ENCODE measurements around the gene PANK2.

PANK2 gene

GRCh38 chr20:3925899-3926638 is 36.9 kb downstream of the PANK2 start:
- Histone ChIP-seq H2AFZ (ENCODE audit: low read depth, low read length) (no peak overlapping the region), H3K9ac (ENCODE audit: low read length) (no peak overlapping the region), H3K27ac (ENCODE audit: low read length) (no peak overlapping the region), H3K4me1 (ENCODE audit: low read length) (no peaks in the 10 kb centered on the region; the same call in 1 of the 2 replicates), H3K4me3 (ENCODE audit: low read length) (no peak overlapping the region), H3K9me3 (ENCODE audit: insufficient read depth, low read length) (no peaks in the 10 kb centered on the region), H3K27me3 (ENCODE audit: low read depth, low read length) (no peaks in the 10 kb centered on the region), H4K20me1 (ENCODE audit: insufficient read depth, low read length) (peaks cover 46% of the 10 kb centered on the region), H3K79me2 (ENCODE audit: low read length) (peaks cover 17% of the 10 kb centered on the region), H3K4me2 (ENCODE audit: low read length) (no peak overlapping the region), H3K36me3 (replicated peaks; ENCODE audit: low read depth, low read length) (peaks cover 30% of the 10 kb centered on the region)
- TF ChIP-seq CTCF (IDR thresholded peaks at IDR 0.05; ENCODE audit: low read depth, low read length): no peak
- TF ChIP-seq EZH2phosphoT487 (IDR thresholded peaks at IDR 0.05; ENCODE audit: low read depth): no peak

GRCh38 chr20:3927486-3928291 is 38.5 kb downstream of the PANK2 start:
- H3K9ac ChIP-seq (ENCODE audit: low read length): no peak overlapping the region
- H2AFZ ChIP-seq (ENCODE audit: low read depth, low read length): no peak overlapping the region
- H3K4me1 ChIP-seq (ENCODE audit: low read length): peaks cover 5% of the 10 kb centered on the region
- H3K27me3 ChIP-seq (ENCODE audit: low read depth, low read length): no peaks in the 10 kb centered on the region
- H3K36me3 ChIP-seq (replicated peaks; ENCODE audit: low read depth, low read length): peaks cover 23% of the 10 kb centered on the region
- no peak overlapping the region for H3K4me3 ChIP-seq (ENCODE audit: low read length)
- peaks cover 34% of the 10 kb centered on the region for H4K20me1 ChIP-seq (ENCODE audit: insufficient read depth, low read length)
- H3K27ac ChIP-seq (ENCODE audit: low read length): no peak overlapping the region
- H3K79me2 ChIP-seq (ENCODE audit: low read length): peaks cover 3% of the 10 kb centered on the region; the same call in 1 of the 2 replicates
- no peaks in the 10 kb centered on the region for H3K9me3 ChIP-seq (ENCODE audit: insufficient read depth, low read length)
- no peak overlapping the region for H3K4me2 ChIP-seq (ENCODE audit: low read length)
- TF ChIP-seq EZH2phosphoT487 (IDR thresholded peaks at IDR 0.05; ENCODE audit: low read depth) (no peak), CTCF (IDR thresholded peaks at IDR 0.05; ENCODE audit: low read depth, low read length) (no peak)

- Histone ChIP-seq H4K20me1 (ENCODE audit: insufficient read depth, low read length) (peaks cover 14% of the 10 kb centered on the region), H3K4me1 (ENCODE audit: low read length) (peaks cover 11% of the 10 kb centered on the region), H3K4me2 (ENCODE audit: low read length) (no peak overlapping the region), H3K9me3 (ENCODE audit: insufficient read depth, low read length) (no peaks in the 10 kb centered on the region), H3K9ac (ENCODE audit: low read length) (no peak overlapping the region), H3K4me3 (ENCODE audit: low read length) (no peak overlapping the region), H3K27ac (ENCODE audit: low read length) (no peak overlapping the region), H2AFZ (ENCODE audit: low read depth, low read length) (no peak overlapping the region), H3K27me3 (ENCODE audit: low read depth, low read length) (no peaks in the 10 kb centered on the region), H3K36me3 (replicated peaks; ENCODE audit: low read depth, low read length) (peaks cover 7% of the 10 kb centered on the region), H3K79me2 (ENCODE audit: low read length) (no peaks in the 10 kb centered on the region)
- TF ChIP-seq EZH2phosphoT487 (IDR thresholded peaks at IDR 0.05; ENCODE audit: low read depth): no peak
- TF ChIP-seq CTCF (IDR thresholded peaks at IDR 0.05; ENCODE audit: low read depth, low read length): no peak
Measured at GRCh38 chr20:3929713-3930060, 40.5 kb downstream of the PANK2 start.
